Immature natural killer cell (primary cell): ENCODE results near the gene SETSIP. TPM values are rescaled to one million over a fixed set of nuclear protein-coding genes. Genes with fewer than 3 reads are reported as not detected.
A peak's percentile ranks its signal among the peaks of the same experiment; 100 is the strongest.
"Not testable (repeated sequence)": the region's sequence is repeated elsewhere in the genome, so short reads cannot be mapped to it uniquely, and the experiment has no call there.

Experiments used
- DNase-seq, 3 donors: peaks; one replicate each; pipeline ENCODE4 v3.0.0; 2022; ENCODE audit warnings: mixed read lengths in 1 of 3
- H3K27ac Mint-ChIP-seq, 6 donors: one replicate each; pipeline ENCODE4 v1.8.0; 2020; ENCODE audit warnings: mixed read lengths in 6 of 6, mild to moderate bottlenecking in 5 of 6, inconsistent platforms in 4 of 6, moderate library complexity in 3 of 6
- H3K27me3 Mint-ChIP-seq, 3 donors: one replicate each; pipeline ENCODE4 v1.8.0; 2020 to 2021; ENCODE audit warnings: low read depth in 3 of 3, mild to moderate bottlenecking in 3 of 3, mixed read lengths in 3 of 3, moderate library complexity in 3 of 3, inconsistent platforms in 1 of 3
- H3K36me3 Mint-ChIP-seq, 3 donors: one replicate each; pipeline ENCODE4 v1.8.0; 2020; ENCODE audit warnings: mixed read lengths in 3 of 3, inconsistent platforms in 2 of 3, mild to moderate bottlenecking in 2 of 3
- H3K4me1 Mint-ChIP-seq, 2 donors: one replicate each; pipeline ENCODE4 v1.8.0; 2020; ENCODE audit warnings: inconsistent platforms in 2 of 2, mild to moderate bottlenecking in 2 of 2, mixed read lengths in 2 of 2, moderate library complexity in 1 of 2
- H3K4me3 Mint-ChIP-seq, 5 donors: one replicate each; pipeline ENCODE4 v1.8.0; 2020; ENCODE audit warnings: mild to moderate bottlenecking in 5 of 5, mixed read lengths in 5 of 5, inconsistent platforms in 3 of 5, moderate library complexity in 3 of 5
- H3K9me3 Mint-ChIP-seq, 6 donors: one replicate each; pipeline ENCODE4 v1.8.0; 2020; ENCODE audit warnings: mild to moderate bottlenecking in 6 of 6, mixed read lengths in 6 of 6, inconsistent platforms in 4 of 6, moderate library complexity in 3 of 6
- polyA plus RNA-seq, 3 donors: library from polyadenylated mRNA; unstranded; fragments of 300-500 nt; fragmentation: Illumina TruSeq; gene quantifications; one replicate each; pipeline ENCODE4 v1.2.3, GENCODE V29; 2021

The SETSIP gene
- polyA plus RNA-seq, 3 donors from 2014 or later = not detected

DNA sequence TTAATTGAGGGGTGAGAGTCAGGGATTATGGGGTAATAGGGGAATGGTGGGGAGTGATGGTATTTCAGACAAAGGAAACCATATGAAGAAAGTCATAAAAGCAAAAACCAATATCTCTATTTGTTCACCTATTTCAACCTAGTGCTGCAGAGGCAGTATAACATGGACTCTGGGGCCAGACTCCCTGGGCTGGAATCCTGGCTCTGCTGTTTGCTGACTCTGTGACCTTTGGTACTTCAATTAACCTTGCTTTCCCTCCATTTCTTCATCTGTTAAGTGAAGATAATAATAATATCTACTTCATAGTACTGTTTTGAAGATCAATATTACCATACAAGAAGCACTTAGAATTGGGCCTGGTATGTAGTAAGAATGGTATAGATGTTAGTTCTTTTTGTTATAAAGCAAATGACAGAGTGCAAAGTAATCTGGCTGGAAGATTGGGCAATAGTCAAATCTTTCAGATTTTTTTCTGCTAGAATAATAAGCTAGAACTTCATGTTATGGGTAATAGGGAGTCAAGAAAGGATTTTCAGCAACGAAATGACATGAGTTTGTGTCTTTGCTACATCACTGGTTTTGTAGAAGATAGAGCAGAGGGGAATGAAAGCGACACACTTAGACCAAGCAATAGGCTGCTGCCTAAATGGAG lies 36.4 kb downstream of the SETSIP start:
- no peak overlapping the region for H3K4me3 Mint-ChIP-seq
- DNase-seq = no peak
- H3K27ac Mint-ChIP-seq = no peak overlapping the region
- no peaks in the 10 kb centered on the region for H3K27me3 Mint-ChIP-seq
- no peaks in the 10 kb centered on the region for H3K4me1 Mint-ChIP-seq
- no peaks in the 10 kb centered on the region for H3K9me3 Mint-ChIP-seq
- H3K36me3 Mint-ChIP-seq = peaks cover 0 to 8% (median 5%) of the 10 kb centered on the region in 3 donors

DNA sequence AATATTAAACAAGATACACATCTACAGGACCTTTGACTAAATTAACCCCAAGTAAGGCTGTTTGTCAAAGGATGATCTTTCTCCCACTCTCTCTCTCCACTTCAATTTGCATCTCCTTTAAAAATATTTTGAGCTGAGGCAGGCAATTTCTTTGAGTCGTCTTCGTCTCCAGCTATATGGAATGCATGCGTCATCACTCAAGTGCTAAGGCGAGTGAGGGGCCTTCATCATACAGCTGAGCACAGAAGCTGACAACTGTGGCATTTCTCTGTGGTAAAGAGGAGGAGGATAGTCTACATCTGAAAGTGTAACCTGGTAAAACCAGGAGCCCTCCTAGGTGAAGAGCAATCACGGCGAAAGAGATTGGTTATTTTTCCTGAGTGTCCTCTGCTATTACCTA lies 37.8 kb downstream of the SETSIP start:
- no peaks in the 10 kb centered on the region for H3K4me1 Mint-ChIP-seq
- peaks cover 0 to 2% (median 0%) of the 10 kb centered on the region in 6 donors for H3K9me3 Mint-ChIP-seq
- H3K27ac Mint-ChIP-seq = no peak overlapping the region
- no peak overlapping the region for H3K4me3 Mint-ChIP-seq
- H3K36me3 Mint-ChIP-seq = peaks cover 0 to 13% (median 9%) of the 10 kb centered on the region in 3 donors
- no peak for DNase-seq
- no peaks in the 10 kb centered on the region for H3K27me3 Mint-ChIP-seq

DNA sequence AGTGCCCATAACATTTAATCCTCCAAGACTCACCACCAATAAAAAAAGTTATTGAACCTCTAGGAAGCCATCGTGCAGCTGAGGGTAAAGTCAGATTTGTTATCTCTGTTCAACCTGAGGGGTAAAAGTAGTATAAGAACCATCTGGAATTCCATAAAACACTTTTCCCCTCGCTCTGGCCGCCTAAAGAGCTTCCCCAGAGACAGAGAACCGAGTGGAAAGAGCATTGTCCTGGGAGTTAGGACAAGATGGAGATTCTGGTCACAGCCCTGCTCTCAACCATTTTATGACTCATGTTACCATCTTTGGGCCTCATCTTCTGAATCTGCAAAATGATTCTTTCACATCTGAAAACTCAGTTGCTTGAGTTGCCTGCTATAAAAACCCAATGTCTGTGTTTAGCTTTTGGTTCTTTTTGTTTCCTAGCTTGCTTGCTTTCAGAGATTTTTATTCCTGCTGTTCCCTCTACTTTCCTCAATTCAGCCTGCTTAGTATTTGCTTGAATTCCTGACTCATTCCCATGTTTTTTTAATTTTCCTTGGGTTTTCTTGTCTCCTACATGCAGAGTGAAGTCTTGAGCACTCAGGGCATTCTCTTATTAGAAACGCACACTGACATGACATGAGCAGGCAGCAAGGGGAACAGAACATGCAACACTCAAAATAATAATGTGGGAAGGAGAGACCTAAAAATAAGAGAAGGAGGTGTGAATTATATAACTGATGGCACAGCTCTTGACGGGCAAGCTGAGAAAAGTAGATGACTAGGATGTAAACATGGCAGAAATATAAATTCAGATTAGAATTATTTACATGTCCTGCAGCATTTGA lies 43.7 kb downstream of the SETSIP start:
- H3K9me3 Mint-ChIP-seq = peaks cover 0 to 4% (median 0%) of the 10 kb centered on the region in 6 donors
- H3K4me3 Mint-ChIP-seq = peak overlapping the region in 3 of 5 donors; percentile 77 to 91 (median 89)
- DNase-seq = no peak
- peaks cover 0 to 14% (median 4%) of the 10 kb centered on the region in 3 donors for H3K36me3 Mint-ChIP-seq
- peaks cover 0 to 5% (median 4%) of the 10 kb centered on the region in 3 donors for H3K27me3 Mint-ChIP-seq
- peaks cover 20 to 24% of the 10 kb centered on the region in 2 donors for H3K4me1 Mint-ChIP-seq
- H3K27ac Mint-ChIP-seq = peak overlapping the region in 3 of 6 donors; percentile 34 to 95 (median 60)

DNA sequence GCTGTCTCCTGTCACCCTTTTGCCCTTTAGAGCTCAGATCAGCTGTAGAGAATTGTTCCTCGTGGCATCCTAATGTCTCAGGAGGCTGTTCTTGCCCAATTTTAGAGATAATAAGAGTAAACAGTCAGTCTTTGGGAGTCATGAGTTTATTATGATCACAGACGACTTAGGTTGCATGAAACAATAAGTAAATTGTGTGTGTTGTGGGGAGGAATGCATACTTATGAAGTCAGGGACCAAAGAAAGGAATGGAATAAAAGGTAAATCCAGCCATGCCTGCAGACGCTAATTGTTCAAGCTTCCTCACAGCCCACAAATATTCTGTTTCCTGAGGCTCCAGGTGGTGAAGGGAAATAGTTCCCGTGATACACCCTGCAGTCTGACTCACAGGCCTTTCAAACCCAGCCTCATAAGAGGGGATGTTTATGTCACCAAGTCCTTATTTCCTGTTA lies 44.5 kb downstream of the SETSIP start:
- peaks cover 0 to 13% (median 4%) of the 10 kb centered on the region in 3 donors for H3K36me3 Mint-ChIP-seq
- peaks cover 20 to 24% of the 10 kb centered on the region in 2 donors for H3K4me1 Mint-ChIP-seq
- H3K27ac Mint-ChIP-seq = peak overlapping the region in 4 of 6 donors; percentile 49 to 95 (median 70)
- DNase-seq = peak in 1 of 3 donors; percentile 6
- peak overlapping the region; percentile 77 to 91 (median 89) for H3K4me3 Mint-ChIP-seq
- H3K27me3 Mint-ChIP-seq = peaks cover 0 to 5% (median 4%) of the 10 kb centered on the region in 3 donors
- H3K9me3 Mint-ChIP-seq = peaks cover 0 to 4% (median 0%) of the 10 kb centered on the region in 6 donors

DNA sequence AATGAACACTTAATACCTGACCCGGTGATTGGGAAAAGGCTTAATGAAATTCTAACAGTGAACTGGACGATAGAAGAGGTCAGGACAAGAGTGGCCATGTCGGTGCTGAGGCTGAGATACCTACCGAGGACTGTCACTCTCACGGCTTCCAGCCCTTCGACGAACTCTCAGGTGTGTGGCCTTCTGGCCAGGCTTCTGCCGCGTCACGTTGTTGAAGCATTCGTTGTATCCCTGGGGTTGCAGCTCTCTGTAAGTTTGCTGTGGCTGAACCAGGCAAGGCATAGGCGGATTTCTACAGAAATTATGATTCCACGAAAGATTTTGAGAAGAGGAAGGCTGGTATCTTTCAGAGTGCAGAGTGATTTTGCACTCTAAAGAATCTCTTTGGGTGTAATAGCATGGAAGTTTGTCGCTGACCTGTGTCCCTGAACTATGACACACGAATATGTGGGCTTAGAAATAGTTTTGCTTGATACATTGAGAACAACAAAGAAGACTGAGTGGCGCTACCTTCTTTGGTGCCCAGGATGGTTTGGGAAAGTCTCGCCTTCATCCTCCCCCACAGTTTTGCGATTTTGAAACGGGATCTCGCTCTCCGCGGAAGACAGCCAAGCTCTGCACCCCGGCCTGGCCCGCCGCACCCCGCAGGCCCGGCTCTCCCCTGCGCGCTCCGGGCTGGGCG lies 45.8 kb downstream of the SETSIP start:
- Mint-ChIP-seq H3K27me3 (peaks cover 0 to 5% (median 4%) of the 10 kb centered on the region in 3 donors), H3K4me3 (peak overlapping the region; percentile 79 to 92 (median 81)), H3K36me3 (peaks cover 0 to 9% (median 4%) of the 10 kb centered on the region in 3 donors)

DNA sequence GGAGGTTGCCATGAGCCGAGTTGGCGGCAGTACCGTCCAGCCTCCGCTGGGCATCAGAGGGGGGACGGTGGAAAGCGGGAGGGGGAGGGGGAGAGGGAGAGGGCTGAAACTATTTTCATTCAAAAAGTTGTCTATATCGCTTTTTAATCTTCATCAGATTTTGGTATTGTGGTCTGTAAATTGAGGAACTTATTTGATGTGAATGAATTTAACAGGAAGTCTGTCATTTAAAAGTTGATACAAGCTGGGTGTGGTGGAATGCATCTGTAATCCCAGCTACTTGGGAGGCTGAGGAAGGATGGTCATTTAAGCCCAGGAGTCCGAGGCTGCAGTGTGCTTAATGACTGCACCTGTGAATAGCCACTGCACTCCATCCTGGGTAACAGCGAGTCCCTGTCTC lies 48.4 kb downstream of the SETSIP start:
- Mint-ChIP-seq H3K27ac (no peak overlapping the region), H3K4me3 (no peak overlapping the region), H3K4me1 (peaks cover 20 to 22% of the 10 kb centered on the region in 2 donors), H3K9me3 (peaks cover 0 to 3% (median 0%) of the 10 kb centered on the region in 6 donors), H3K27me3 (peaks cover 3 to 8% (median 4%) of the 10 kb centered on the region in 3 donors), H3K36me3 (peaks cover 0 to 4% (median 0%) of the 10 kb centered on the region in 3 donors)
- no peak for DNase-seq

More for the DNA sequence above, 45.8 kb downstream of the SETSIP start:
- Mint-ChIP-seq H3K4me1 (peaks cover 20 to 24% of the 10 kb centered on the region in 2 donors), H3K27ac (peak overlapping the region in 5 of 6 donors; percentile 32 to 85 (median 74)), H3K9me3 (peaks cover 0 to 4% (median 0%) of the 10 kb centered on the region in 6 donors)
- DNase-seq = no peak

DNA sequence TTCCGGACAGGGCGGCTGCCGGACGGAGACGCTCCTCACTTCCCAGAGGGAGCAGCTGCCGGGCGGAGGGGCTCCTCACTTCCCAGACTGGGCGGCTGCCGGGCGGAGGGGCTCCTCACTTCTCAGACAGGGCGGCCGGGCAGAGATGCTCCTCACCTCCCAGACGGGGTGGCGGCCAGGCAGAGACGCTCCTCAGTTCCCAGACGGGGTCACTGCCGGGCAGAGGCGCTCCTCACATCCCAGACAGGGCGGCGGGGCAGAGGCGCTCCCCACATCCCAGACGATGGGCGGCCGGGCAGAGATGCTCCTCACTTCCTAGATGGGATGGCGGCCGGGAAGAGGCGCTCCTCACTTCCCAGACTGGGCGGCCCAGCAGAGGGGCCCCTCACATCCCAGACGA lies 49.2 kb downstream of the SETSIP start:
- not testable (repeated sequence) for H3K36me3 Mint-ChIP-seq, H3K27me3 Mint-ChIP-seq, H3K4me3 Mint-ChIP-seq, H3K9me3 Mint-ChIP-seq, H3K27ac Mint-ChIP-seq, DNase-seq
- H3K4me1 Mint-ChIP-seq = peaks cover 15 to 19% of the 10 kb centered on the region in 2 donors

Other genes starting within 250 kb of the SETSIP start
- 100 to 1,000 TPM; 141 to 245 (median 183) TPM for gene TGFBR3, start 189.3 kb downstream of the SETSIP start, polyA plus RNA-seq
- not detected for gene BRDT, start 126.0 kb downstream of the SETSIP start, polyA plus RNA-seq
- gene EPHX4, start 45.4 kb downstream of the SETSIP start, polyA plus RNA-seq = 10 to 100 TPM in 1 of 3 donors, 1 to 10 TPM in 2; 1.1 to 10.1 (median 4.9) TPM
- gene BTBD8, start 4.9 kb upstream of the SETSIP start, polyA plus RNA-seq = 1 to 10 TPM; 1.5 to 2.3 (median 1.5) TPM
- not detected for gene C1orf146, start 142.5 kb upstream of the SETSIP start, polyA plus RNA-seq
- 10 to 100 TPM; 10.8 to 18.3 (median 15.3) TPM for gene GLMN, start 223.6 kb upstream of the SETSIP start, polyA plus RNA-seq
- gene RPAP2, start 223.6 kb upstream of the SETSIP start, polyA plus RNA-seq = 10 to 100 TPM in 2 of 3 donors, 1 to 10 TPM in 1; 7.9 to 28.6 (median 11.6) TPM